Vagina (tissue), 2 donors: ENCODE measurements around the gene ZDHHC16.

Experiments
- POLR2A ChIP-seq, 2 donors: fragments of 450-650 bp; IDR thresholded peaks; one replicate each; pipeline ENCODE4 v1.6.1; 2017; ENCODE audit warnings: antibody characterized with exemption in 2 of 2, mild to moderate bottlenecking in 2 of 2, moderate library complexity in 2 of 2
- TF ChIP-seq, protein P1 (sequence below), 3 experiments: fragments of 450-650 bp in 2 of 3; fragments of 200-600 bp in 1 of 3; sonication (generic) in 1 of 3; IDR thresholded peaks; one replicate each; pipeline ENCODE4 v1.5.1; 2017 to 2019; ENCODE audit warnings: antibody characterized with exemption in 3 of 3, mild to moderate bottlenecking in 2 of 3, moderate library complexity in 2 of 3

DNA sequence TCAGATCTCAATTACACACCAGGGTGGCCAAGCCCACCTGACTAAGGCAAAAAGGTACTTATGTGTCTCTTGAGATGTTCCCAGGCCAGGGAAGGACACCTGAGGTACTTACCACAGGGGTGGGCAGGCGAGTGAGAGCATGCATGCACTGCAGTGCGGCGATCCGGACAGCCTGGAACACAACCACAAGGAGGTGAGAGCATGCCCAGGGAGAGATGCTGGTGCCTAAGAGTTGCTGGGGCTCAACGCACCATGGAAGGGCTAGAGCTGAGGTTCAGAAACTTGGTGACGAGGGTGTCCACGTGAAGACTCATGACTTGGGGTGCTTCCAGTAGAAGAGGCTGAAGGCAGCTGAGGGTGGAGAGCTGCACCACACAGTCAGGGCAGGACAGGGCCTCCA, 13.1 kb downstream of the ZDHHC16 start:
- TF ChIP-seq, protein P1, sequence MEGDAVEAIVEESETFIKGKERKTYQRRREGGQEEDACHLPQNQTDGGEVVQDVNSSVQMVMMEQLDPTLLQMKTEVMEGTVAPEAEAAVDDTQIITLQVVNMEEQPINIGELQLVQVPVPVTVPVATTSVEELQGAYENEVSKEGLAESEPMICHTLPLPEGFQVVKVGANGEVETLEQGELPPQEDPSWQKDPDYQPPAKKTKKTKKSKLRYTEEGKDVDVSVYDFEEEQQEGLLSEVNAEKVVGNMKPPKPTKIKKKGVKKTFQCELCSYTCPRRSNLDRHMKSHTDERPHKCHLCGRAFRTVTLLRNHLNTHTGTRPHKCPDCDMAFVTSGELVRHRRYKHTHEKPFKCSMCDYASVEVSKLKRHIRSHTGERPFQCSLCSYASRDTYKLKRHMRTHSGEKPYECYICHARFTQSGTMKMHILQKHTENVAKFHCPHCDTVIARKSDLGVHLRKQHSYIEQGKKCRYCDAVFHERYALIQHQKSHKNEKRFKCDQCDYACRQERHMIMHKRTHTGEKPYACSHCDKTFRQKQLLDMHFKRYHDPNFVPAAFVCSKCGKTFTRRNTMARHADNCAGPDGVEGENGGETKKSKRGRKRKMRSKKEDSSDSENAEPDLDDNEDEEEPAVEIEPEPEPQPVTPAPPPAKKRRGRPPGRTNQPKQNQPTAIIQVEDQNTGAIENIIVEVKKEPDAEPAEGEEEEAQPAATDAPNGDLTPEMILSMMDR (IDR thresholded peaks at IDR 0.05): no peak
- no peak for TF ChIP-seq POLR2A (IDR thresholded peaks at IDR 0.05)
